Calu3 (cell line): ENCODE data around the gene GNLY. TPM values are rescaled to one million over a fixed set of nuclear protein-coding genes. Genes with fewer than 3 reads are reported as not detected.
"Not testable (repeated sequence)": the region's sequence is repeated elsewhere in the genome, so short reads cannot be mapped to it uniquely, and the experiment has no call there.

Source experiments
- BruUV-seq: library from RNA; stranded (reverse); fragments of 400-500 nt; replicated peaks from 2 replicates; lab custom pipeline; 2021; lab: Mats Ljungman, UMichigan
- CTCF ChIA-PET: fragments of 300-600 bp; sonication (Branson Sonifier 250); formaldehyde crosslinking; loops from one replicate; lab custom pipeline; 2022; ENCODE audit warnings: antibody characterized with exemption; lab: Charles Lee
- DNase-seq: peaks from one replicate; pipeline ENCODE4 v3.0.0; 2022
- H3K27ac Mint-ChIP-seq: one replicate; pipeline ENCODE4 v1.8.0; 2022; ENCODE audit warnings: mixed read lengths; ENCODE audit not compliant: unreplicated experiment
- H3K27me3 Mint-ChIP-seq: one replicate; pipeline ENCODE4 v1.8.0; 2022; ENCODE audit warnings: mixed read lengths; ENCODE audit not compliant: unreplicated experiment
- H3K36me3 Mint-ChIP-seq: one replicate; pipeline ENCODE4 v1.8.0; 2022; ENCODE audit warnings: mild to moderate bottlenecking, moderate library complexity, mixed read lengths; ENCODE audit not compliant: insufficient read depth, unreplicated experiment
- H3K4me1 Mint-ChIP-seq: one replicate; pipeline ENCODE4 v1.8.0; 2022; ENCODE audit warnings: mild to moderate bottlenecking, low read depth, mixed read lengths; ENCODE audit not compliant: unreplicated experiment
- H3K4me3 Mint-ChIP-seq: one replicate; pipeline ENCODE4 v1.8.0; 2022; ENCODE audit warnings: mild to moderate bottlenecking, low read depth, moderate library complexity, mixed read lengths; ENCODE audit not compliant: unreplicated experiment
- H3K9me3 Mint-ChIP-seq: one replicate; pipeline ENCODE4 v1.8.0; 2022; ENCODE audit warnings: low read depth, mixed read lengths; ENCODE audit not compliant: unreplicated experiment
- CTCF ChIP-seq: fragments of 200-600 bp; IDR thresholded peaks from one replicate; pipeline ENCODE4 v1.8.0; 2022; ENCODE audit warnings: antibody characterized with exemption; ENCODE audit not compliant: unreplicated experiment
- intact Hi-C: fragments of 100-400 bp; cut with micrococcal nuclease; formaldehyde crosslinking; loops from one replicate; pipeline ENCODE4 v1.10.0; 2022; ENCODE audit not compliant: unreplicated experiment
- total RNA-seq: library from RNA; stranded (reverse); gene quantifications from 2 replicates; pipeline ENCODE4 v1.2.3, GENCODE V29; 2022

Gene GNLY
- total RNA-seq, 1 experiment from 2014 or later = not detected

- no peak overlapping the region for H3K4me3 Mint-ChIP-seq
- intact Hi-C loops = no loop called here
- no TSS peak for BruUV-seq
- no peaks in the 10 kb centered on the region for H3K36me3 Mint-ChIP-seq
- DNase-seq = no peak
- no peak for TF ChIP-seq CTCF
- H3K9me3 Mint-ChIP-seq = no peaks in the 10 kb centered on the region
- H3K27me3 Mint-ChIP-seq = no peaks in the 10 kb centered on the region
- CTCF ChIA-PET = interaction anchor here (0.5 to 1.8 kb wide), 3 partner anchors 16 to 137 kb away, joined by 3 to 5 read pairs (median 3); no protein-coding TSS in a partner anchor
- H3K4me1 Mint-ChIP-seq = peaks cover 11% of the 10 kb centered on the region
- H3K27ac Mint-ChIP-seq = no peak overlapping the region
Observed at GRCh38 chr2:85712336-85712735, 18.2 kb downstream of the GNLY start.

GRCh38 chr2:85712849-85713612 lies 18.9 kb downstream of the GNLY start:
- Mint-ChIP-seq H3K27me3 (peaks cover 7% of the 10 kb centered on the region), H3K36me3 (no peaks in the 10 kb centered on the region), H3K4me1 (peaks cover 11% of the 10 kb centered on the region), H3K4me3 (no peak overlapping the region), H3K9me3 (no peaks in the 10 kb centered on the region), H3K27ac (no peak overlapping the region)
- TF ChIP-seq CTCF = no peak
- no TSS peak for BruUV-seq
- peak; percentile 50 for DNase-seq
- intact Hi-C loops = no loop called here
- CTCF ChIA-PET = interaction anchor here (0.5 to 1.8 kb wide), 5 partner anchors 9 to 136 kb away, joined by 3 to 5 read pairs (median 3); no protein-coding TSS in a partner anchor

GRCh38 chr2:85713836-85714235 lies 19.7 kb downstream of the GNLY start:
- H3K4me1 Mint-ChIP-seq = peaks cover 11% of the 10 kb centered on the region
- CTCF ChIA-PET = interaction anchor here (1.3 to 1.8 kb wide), 2 partner anchors 15 to 100 kb away, joined by 3 to 5 read pairs; no protein-coding TSS in a partner anchor
- DNase-seq = no peak
- no peaks in the 10 kb centered on the region for H3K9me3 Mint-ChIP-seq
- no peak overlapping the region for H3K27ac Mint-ChIP-seq
- no TSS peak for BruUV-seq
- intact Hi-C loops = no loop called here
- peaks cover 15% of the 10 kb centered on the region for H3K27me3 Mint-ChIP-seq
- H3K4me3 Mint-ChIP-seq = no peak overlapping the region
- H3K36me3 Mint-ChIP-seq = no peaks in the 10 kb centered on the region
- TF ChIP-seq CTCF = no peak

GRCh38 chr2:85714421-85714820 lies 20.3 kb downstream of the GNLY start:
- DNase-seq, H3K9me3 Mint-ChIP-seq, H3K36me3 Mint-ChIP-seq, H3K4me3 Mint-ChIP-seq, H3K27ac Mint-ChIP-seq, intact Hi-C loops, CTCF ChIA-PET, BruUV-seq: not testable (repeated sequence)
- Mint-ChIP-seq H3K4me1 (peaks cover 11% of the 10 kb centered on the region), H3K27me3 (peaks cover 21% of the 10 kb centered on the region)

GRCh38 chr2:85714841-85715240 lies 20.7 kb downstream of the GNLY start:
- Mint-ChIP-seq H3K27me3 (peaks cover 25% of the 10 kb centered on the region), H3K36me3 (no peaks in the 10 kb centered on the region), H3K4me1 (peaks cover 11% of the 10 kb centered on the region), H3K27ac (no peak overlapping the region), H3K4me3 (no peak overlapping the region), H3K9me3 (no peaks in the 10 kb centered on the region)
- CTCF ChIA-PET = no interaction called here
- DNase-seq = no peak
- no TSS peak for BruUV-seq
- intact Hi-C loops = no loop called here
- no peak for TF ChIP-seq CTCF
